Hepatic stellate cell (primary cell): ENCODE results near the gene PADI6.

Experiments
- DNase-seq: peaks from one replicate; pipeline ENCODE4 v3.0.0; 2011; ENCODE audit warnings: low spot score

The PADI6 gene

DNA sequence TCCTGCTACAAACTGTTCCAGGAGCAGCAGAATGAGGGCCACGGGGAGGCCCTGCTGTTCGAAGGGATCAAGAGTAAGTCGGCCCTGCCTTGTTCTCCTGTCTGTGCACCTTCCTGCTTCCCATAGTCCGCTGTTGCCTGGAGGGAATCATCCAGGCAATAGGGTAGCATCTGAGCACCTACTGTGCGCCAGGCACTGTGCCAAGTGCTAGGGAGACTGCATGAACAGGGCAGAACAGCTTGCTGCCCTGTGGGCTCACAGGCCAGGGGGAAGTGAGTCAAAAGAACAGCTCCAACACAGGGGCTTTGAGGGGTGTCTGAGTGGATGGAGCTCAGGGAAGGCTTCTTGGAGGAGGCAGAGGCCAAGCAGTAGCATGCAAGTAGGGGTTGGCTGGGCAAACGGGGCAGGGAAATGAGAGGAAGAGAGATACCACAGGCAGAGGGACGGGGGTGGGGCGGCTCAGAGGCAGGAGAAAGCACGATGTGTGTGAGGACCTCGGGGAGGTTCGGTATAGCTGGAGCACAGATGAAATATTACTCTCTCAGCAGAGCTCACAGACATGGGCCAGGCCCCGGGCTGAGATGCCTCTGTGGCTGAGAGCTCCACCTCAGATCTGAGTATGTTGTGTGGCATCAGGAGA lies 15.5 kb upstream of the PADI6 start:
- DNase-seq, result no peak

GRCh38 chr1:17358557-17358956 lies 13.4 kb upstream of the PADI6 start:
- no peak for DNase-seq

DNA sequence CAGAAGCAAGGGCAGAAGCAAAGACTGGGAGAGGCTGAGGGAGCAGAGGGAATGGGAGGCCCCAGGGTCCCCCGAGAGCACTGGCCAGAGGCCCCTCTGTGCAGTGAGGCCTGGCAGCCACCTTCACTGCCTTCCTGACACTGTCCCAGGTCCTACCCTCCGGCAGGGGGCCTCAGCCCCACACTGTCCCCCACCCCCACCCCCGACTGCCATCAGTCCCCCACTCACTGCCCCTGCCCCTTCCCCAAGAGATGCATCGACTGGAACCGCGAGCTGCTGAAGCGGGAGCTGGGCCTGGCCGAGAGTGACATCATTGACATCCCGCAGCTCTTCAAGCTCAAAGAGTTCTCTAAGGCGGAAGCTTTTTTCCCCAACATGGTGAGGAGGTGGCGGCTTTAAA lies 13.0 kb upstream of the PADI6 start:
- no peak for DNase-seq

DNA sequence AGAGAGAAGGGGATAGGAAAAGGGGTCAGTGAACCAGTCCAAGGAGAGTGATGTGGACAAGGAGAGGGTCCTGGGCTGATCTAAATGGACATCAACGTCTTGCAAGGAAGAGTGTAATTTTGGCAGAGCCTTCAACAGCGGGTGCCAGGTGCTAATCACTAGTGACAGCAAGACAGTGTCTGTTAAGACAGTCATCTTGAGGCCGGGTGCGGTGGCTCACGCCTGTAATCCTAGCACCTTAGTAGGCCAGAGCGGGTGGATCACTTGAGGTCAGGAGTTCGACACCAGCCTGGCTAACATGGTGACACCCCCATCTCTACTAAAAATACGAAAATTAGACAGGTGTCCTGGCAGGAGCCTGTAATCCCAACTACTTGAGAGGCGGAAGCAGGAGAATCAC lies 12.2 kb upstream of the PADI6 start:
- DNase-seq, result no peak

GRCh38 chr1:17360272-17360956 lies 11.6 kb upstream of the PADI6 start:
- DNase-seq, result no peak

DNA sequence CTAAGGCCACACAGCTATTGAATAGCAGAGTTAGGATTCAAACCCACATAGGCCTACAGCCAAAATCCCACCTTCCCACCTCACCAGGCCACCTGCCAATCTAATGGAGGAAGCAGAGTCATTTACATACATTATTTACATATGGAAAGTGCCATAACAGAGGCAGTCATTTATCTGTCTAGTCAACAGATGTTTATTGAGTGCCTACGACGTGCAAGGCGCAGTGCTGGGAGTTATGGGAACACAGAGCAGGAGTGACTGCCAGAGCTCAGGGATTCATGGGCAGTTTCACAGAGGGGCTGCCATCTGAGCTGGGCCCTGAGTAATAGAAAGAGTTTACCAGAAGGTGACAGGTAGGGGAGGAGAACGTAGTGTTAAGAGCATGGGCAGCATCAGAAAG lies 10.3 kb upstream of the PADI6 start:
- DNase-seq, result no peak

DNA sequence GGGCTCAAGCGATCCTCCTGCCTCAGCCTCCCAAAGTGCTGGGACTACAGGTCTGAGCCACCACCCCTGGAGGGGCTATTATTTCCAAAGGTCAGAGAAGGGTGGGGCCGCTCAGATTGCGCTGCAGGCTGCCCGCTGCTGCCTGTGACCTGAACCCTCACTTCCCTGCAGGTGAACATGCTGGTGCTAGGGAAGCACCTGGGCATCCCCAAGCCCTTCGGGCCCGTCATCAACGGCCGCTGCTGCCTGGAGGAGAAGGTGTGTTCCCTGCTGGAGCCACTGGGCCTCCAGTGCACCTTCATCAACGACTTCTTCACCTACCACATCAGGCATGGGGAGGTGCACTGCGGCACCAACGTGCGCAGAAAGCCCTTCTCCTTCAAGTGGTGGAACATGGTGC lies 8.6 kb upstream of the PADI6 start:
- DNase-seq, result no peak

GRCh38 chr1:17363771-17364170 lies 8.2 kb upstream of the PADI6 start:
- DNase-seq, result no peak

- DNase-seq, result no peak
These were observed 6.7 kb upstream of the PADI6 start for GRCh38 chr1:17365293-17365692.

DNA sequence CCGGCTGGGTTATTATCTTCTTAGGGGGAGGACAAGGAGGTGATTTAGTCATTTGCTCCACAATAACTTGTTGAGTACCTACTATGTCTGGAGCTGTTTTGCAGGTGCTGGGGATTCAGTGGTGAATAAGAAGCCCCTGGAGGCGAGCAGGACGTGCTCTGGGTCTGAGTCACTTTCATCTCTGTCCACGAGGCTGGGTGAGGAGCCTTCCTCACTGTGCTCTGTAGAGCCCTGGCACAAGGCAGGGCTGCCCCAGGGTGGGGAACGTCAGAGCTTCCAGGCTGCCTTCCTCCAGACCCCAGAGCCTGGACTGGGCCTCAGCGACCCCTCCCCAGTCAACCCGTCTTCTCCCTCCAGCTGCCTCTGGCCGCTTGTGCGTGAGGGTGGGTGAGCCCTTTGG lies 2.5 kb upstream of the PADI6 start:
- no peak for DNase-seq

- no peak for DNase-seq
These were observed 1.4 kb upstream of the PADI6 start for GRCh38 chr1:17370618-17371017.

DNA sequence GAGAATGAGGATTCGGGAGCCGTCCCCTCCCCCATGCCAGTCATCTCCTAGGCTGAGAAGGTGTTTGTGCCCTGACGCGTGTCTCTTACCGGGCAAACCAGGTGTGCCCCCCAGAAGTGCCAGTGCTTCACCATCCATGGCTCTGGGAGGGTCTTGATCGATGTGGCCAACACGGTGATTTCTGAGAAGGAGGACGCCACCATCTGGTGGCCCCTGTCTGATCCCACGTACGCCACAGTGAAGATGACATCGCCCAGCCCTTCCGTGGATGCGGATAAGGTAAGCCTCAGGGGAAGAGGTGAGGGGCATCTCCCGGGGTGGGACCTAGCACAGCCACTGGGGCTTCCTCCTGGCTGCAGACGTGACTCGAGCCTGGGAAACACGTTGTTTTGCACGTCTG lies 959 bp downstream of the PADI6 start:
- DNase-seq, result no peak

GRCh38 chr1:17375651-17376050 lies 3.7 kb downstream of the PADI6 start:
- no peak for DNase-seq

- DNase-seq, result no peak
These were observed 5.4 kb downstream of the PADI6 start for GRCh38 chr1:17377325-17377953.

DNA sequence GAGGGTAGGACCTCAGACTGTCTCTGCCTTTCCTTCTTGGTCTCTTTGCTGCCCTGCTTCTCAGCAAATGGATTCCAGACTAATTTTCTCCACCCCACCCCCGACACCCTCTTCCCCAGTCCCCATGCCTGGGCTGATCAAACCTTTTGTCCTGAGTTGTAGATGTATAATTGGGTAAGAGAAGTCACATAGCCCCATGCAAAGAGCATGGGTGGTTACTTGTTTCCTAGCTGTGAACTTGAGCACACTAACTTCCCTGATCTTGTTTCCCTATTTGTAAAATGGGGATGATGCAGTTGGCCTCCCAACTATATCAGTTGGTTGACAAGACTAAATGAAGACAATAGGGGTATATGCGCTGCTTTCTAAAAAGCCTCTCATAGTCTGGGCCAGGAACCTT lies 9.2 kb downstream of the PADI6 start:
- DNase-seq, result no peak

GRCh38 chr1:17392199-17392740 lies 20.3 kb downstream of the PADI6 start:
- DNase-seq, result no peak

GRCh38 chr1:17393230-17393629 lies 21.2 kb downstream of the PADI6 start:
- DNase-seq, result no peak

DNA sequence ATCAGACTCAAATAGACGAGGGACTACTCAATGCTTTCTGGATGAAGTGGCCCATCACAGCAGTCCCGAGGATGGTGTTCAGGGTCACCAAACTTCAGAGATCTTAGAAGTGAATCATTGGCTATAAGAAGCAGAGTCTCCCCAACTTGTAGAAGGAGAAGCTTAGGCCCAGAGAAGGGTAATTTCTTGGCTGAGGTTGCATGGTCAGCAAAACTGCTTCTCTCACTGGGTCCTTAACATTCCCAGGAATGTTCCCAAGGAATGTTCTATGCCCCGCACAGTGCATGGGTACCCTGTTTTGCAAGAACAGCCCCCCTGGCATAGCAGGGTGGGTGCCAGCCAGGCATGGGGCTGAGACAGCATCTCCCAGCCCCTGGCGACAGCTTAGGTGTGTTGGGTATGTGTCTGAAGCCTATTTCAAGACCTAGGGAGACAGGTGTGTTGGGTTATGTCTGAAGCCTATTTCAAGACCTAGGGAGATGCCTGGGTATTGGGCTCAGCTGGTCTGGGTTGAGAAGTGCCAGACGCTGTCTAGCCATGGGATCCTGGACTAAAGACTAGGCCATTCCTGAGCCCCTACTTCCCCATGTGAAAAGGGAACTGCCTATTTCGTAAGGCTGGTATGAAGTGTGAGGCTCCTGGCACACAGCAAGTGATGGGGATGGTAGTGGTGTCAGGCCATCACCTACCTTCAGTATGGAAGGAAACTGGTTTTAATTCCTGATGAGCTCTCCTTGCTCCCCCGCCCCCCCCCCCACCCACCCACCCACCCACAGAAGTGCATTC lies 26.1 kb downstream of the PADI6 start:
- no peak for DNase-seq

DNA sequence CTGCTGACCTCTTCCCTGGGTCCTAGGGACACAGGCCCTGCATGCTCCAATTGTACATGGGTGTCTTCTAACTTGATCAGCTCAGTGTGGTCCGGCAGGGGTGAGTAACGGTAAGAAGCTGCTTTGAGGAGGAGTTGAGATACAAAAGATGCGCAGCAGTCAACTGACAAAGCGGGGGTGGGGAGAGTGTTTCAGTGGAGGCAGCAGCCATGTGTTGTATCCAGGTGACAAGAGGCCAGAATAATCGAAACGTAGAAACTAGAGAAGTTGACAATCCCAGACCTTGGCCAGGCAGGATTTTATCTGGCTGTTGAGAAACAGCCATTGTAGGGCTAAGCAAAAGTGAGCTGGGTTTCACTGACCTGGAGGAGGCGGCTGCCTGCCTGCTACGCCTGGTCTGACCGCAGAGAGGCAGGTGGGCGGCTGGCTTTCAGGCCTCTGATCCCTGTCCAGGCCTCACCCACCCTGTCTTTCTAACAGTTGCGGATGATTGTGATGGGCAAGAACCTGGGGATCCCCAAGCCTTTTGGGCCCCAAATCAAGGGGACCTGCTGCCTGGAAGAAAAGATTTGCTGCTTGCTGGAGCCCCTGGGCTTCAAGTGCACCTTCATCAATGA lies 28.8 kb downstream of the PADI6 start:
- no peak for DNase-seq

- no peak for DNase-seq
These were observed 29.8 kb downstream of the PADI6 start for GRCh38 chr1:17401841-17402240.

GRCh38 chr1:17403081-17403480 lies 31.1 kb downstream of the PADI6 start:
- DNase-seq, result no peak

DNA sequence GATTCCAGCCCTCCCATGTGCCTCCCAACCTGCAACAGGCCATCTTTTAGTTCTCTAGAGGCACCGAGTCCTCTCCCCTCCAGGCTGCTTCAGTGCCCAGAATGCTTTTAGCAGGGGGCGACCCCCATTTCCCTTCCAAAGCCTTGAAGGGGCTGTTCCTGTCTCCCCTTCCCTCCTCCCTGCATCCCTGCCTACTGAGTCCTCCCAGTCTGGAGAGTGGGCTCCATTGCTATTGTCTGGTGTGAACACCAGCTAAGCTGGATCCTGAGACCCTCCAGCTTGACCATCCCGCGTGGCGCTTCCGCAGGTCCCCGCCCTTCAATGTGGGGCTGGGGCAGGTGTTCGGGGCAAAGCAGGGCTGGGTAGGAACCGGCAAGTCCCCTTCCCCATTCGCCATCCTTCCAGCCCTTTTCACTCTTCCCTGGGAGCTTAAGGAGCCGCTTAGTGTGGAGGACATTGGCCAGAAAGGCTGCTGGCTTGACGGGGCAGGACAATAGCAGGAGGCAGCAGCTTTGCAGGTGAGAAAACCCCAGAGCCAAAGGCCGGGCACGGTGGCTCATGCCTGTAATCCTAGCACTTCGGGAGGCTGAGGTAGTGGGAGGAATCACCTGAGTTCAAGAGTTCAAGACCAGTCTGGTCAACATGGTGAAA lies 32.2 kb downstream of the PADI6 start:
- DNase-seq, result no peak
